HK-2 (cell line): ENCODE results near the gene PLEKHA6.
"Not testable (repeated sequence)": the region's sequence is repeated elsewhere in the genome, so short reads cannot be mapped to it uniquely, and the experiment has no call there.

Experiments
- DNase-seq: peaks from one replicate; pipeline ENCODE4 v3.0.0-alpha.2; 2018; ENCODE audit not compliant: unreplicated experiment

PLEKHA6 gene

DNA sequence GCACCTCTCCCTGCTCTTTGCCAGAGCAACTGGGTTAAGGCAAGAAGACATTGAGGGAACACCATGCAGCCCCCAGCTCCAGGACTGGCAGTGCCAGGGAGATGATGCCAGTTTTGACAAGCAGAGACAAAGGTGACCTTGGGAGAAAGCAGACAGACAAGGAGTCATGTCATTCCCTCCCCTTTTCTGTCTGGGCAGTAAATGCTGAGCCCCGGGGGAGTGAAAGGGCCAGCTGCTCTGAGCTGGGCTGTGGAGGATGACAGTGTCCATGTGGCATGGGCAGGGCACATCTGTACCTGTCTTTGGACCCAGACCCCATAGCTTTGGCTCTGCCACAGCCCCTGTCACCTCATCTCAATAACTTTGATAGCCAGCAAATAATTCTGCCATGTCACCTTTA lies 24.2 kb downstream of the PLEKHA6 start:
- DNase-seq, result no peak

GRCh38 chr1:204335085-204335484 lies 24.6 kb downstream of the PLEKHA6 start:
- DNase-seq, result no peak

GRCh38 chr1:204334455-204334854 lies 25.3 kb downstream of the PLEKHA6 start:
- no peak for DNase-seq

GRCh38 chr1:204333427-204333826 lies 26.3 kb downstream of the PLEKHA6 start:
- no peak for DNase-seq

- DNase-seq, result no peak
These were observed 27.8 kb downstream of the PLEKHA6 start for GRCh38 chr1:204331847-204332487.

DNA sequence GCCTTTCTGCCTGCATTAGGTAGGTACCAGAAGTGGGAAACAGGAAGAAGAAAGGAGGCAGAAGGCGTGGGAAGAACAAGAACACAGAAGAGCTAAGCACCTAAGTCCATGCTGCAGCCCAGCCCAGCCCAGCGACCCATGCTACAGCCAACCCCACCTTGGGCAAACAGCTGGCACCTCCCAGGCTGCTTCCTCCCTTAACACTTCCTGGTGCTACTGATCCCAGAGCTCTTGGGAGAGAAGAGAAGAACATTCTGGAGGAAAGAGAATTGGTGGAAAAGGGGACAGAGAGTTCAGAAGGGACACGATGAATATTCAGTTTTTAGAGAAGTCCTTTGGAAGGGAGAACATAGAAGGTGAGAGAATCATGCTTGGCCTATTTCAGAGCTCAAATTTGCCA lies 28.5 kb downstream of the PLEKHA6 start:
- no peak for DNase-seq

- DNase-seq, result not testable (repeated sequence)
These were observed 31.9 kb downstream of the PLEKHA6 start for GRCh38 chr1:204327870-204328269.

DNA sequence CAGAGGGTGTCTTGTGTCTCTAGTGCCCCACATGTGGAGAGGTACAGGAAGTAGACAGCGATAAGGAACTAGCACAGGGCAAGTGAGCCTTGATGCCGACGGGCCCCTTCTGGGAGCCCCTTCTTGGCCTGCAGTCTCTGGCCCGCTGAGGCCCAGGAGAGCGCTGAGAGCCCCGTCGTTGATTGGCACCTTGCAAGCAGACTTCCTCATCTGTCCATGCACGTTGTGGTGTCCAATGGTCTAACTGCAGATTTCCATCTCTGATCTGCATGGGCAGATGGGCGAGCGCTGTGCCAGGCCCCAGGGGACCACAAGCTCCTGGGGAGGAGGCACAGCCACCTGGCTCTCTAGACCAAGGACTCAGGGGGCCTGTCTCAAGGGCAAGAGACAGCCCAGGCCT lies 32.4 kb downstream of the PLEKHA6 start:
- no peak for DNase-seq

DNA sequence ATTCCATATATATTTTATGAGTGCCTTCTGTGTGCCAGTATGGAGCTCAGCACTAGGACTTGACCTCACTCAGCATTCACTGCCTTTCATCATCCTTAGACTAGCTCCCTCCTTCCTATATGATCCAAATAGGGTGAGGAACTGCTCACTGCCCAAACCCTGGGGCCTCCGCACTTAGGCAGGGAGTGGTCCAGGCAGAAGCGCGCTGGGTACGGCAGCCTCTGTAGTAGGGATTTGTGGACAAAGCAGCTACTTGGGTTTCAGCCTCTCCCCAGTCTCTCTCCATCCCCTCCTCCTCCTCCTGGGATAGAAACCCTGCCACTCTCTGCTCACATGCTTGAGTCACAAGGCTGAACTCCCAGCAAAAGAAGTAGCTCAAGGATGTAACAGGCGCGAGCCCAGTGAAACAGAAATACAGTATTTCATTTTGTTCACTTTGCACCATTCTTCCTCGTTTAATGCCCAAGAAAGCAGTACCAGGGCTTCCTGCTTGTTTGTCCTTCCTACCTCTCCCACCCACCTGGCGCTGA lies 32.9 kb downstream of the PLEKHA6 start:
- DNase-seq, result no peak

- no peak for DNase-seq
These were observed 33.8 kb downstream of the PLEKHA6 start for GRCh38 chr1:204325944-204326343.

DNA sequence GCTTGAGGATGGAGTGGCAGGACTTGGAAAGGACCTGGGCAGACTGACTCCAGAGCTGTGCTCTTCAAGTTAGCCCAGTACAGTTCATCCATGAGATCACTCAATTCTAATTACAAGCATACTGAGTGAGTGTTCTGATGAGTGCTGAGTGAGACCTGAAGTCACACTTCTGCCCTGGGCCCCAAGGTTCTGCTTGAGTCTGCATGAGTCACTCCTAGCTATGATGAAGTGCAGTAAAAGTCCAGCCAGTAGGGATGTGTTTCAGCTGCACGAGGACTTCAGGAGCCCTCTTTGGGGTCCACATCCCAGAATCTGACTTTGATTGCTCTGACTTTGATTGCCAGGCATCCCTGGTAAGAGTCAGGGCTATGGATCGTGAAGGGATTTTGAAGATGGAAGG lies 35.8 kb downstream of the PLEKHA6 start:
- peak; percentile 52 for DNase-seq

DNA sequence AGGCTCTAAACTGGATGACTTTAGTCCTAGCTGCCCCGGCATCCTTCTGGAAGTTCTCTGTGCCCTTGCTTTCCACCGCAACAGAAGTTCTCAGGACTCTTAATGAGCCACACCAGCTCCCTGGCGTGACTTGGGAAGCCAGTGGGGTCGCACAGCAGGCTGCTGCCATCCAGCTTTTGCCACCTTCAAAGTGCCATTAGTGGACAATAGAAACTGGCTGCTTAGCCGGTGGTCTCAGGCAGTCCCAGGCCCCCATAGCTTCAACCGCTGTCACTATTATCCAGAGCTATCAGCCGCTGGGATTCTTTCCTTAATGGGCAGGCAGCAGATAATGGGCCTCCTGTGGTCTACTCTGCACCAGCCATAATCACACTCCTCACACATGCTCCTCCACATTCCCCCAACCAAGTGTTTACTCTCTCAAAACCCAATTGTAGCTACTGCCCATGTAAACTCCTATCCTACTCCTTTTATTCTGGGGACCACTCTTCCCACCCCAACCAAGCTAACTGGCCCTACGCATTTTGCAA lies 37.3 kb downstream of the PLEKHA6 start:
- DNase-seq, result no peak

DNA sequence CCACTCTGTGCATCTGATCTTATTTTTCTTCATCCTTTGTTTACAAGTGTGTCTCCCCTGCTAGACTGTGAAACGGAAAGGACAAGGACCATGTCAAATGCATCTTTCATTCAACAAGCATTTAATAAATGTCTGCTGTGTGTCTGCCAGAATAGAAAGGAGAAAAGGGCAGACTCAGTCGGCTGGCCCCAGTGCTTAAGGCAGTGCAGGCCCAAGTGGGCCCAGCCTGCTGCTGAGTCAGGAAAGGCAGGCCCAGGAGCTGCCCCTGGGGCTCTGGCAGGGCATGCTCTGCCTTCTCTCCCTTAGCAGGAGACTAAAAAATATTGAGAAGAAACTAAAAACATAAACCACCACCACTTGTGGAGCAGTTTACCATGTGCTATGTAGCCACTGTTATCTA lies 38.1 kb downstream of the PLEKHA6 start:
- no peak for DNase-seq

DNA sequence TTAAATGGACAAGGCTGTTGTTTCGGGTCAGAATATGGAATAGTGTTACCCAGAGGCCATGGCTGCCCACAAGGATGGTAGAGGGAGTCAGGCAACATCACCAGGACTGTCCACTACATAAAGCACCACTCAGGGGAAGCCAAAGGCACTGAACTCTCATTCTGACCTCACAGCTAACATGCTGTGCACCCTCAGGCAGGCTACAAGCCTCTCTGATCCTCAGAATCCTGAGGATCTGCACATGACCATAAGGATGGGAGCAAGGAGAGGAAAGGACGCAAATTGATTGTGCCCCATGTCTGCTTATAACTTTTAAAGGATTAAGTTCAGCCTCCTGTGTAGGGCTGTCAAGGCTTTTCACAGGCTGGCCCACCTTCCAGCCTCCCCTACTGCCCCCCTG lies 38.7 kb downstream of the PLEKHA6 start:
- no peak for DNase-seq

- peak; percentile 7 for DNase-seq
These were observed 39.3 kb downstream of the PLEKHA6 start for GRCh38 chr1:204320382-204320804.

GRCh38 chr1:204319462-204319861 lies 40.3 kb downstream of the PLEKHA6 start:
- peak; percentile 41 for DNase-seq

DNA sequence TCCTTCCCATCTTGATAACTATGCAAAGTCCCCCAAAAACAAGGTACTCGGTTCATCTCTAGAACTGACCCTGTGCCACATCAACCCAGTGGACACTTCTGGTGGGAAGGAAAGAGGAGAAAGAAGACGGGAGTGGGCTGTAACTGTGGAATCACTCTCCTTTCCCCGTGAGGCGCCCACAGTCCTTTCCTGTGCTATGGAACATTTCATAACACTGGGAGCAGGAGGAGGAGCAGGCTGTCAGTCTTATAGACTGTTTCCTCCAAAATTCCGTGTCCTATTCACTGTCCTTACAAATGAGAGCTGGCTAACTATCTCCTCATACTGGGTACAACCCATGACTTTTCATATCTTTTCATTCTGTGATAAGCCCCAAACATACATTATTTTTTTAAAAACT lies 40.7 kb downstream of the PLEKHA6 start:
- DNase-seq, result no peak

DNA sequence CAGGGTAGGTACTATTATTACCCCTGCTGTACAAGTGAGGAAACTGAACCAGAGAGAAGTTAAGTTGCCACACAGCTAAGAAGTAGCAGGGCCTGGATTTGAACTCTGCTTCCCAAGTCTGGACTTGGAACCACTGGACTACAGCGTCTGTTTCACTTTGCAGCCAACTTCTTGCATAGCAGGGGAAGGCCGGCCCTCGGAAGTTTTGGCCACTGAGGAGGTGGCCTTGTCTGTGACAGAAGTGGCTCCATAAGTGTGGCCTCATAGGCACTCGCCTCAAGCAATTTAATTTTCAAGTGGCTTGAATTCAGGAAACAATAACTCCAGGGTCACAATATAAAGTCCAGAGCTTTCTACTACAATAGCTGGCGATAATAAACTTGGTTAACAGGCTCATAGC lies 41.4 kb downstream of the PLEKHA6 start:
- DNase-seq, result no peak

- DNase-seq, result no peak
These were observed 42.6 kb downstream of the PLEKHA6 start for GRCh38 chr1:204317170-204317569.

DNA sequence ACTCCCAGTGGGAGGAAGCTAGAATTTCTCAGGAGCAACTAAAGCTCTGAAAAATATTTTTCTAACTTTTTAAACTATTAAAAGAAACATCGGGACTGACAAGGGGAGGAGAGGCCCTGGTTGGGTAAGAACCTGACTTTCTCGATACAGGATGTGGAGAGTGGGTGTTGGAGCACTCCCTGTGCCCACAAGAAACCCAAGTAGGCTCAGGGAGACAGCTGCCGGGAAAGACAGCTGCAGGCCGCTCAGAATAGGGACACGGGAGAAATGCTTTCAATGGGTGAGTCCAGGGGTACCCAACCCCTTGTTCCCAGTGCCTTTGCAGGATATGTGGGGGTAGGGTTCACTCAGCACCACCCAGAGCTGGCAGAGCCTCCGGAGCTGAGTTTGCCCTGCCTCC lies 43.6 kb downstream of the PLEKHA6 start:
- DNase-seq, result no peak

- no peak for DNase-seq
These were observed 44.7 kb downstream of the PLEKHA6 start for GRCh38 chr1:204314893-204315658.

- DNase-seq, result no peak
These were observed 45.4 kb downstream of the PLEKHA6 start for GRCh38 chr1:204314171-204314892.
